Fibroblast of skin of right biceps (primary cell): Measurements from ENCODE around the gene WNK2.

Experiments used
- DNase-seq: peaks from one replicate; pipeline ENCODE4 v3.0.0-alpha.2; 2013

The WNK2 gene

DNA sequence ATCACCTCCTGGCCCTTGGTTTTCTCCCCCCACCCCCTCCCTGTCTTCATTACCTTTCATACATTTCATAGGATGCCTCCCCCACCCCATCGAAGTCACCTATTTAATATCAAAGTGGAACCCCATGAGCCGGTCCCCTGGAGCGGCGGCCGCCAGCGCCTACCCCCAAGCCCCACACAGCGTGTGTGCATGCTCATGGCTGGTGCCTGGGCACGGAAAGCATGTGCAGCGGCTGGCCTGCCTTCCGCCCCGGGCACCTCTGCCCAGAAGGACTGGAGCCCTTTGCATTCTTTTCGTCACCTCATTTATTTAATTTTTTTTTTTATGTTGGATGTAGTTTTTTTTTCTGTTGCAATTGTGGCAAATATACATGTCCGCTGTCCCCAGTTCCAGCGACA is 116.2 kb downstream of the WNK2 start:
- no peak for DNase-seq

DNA sequence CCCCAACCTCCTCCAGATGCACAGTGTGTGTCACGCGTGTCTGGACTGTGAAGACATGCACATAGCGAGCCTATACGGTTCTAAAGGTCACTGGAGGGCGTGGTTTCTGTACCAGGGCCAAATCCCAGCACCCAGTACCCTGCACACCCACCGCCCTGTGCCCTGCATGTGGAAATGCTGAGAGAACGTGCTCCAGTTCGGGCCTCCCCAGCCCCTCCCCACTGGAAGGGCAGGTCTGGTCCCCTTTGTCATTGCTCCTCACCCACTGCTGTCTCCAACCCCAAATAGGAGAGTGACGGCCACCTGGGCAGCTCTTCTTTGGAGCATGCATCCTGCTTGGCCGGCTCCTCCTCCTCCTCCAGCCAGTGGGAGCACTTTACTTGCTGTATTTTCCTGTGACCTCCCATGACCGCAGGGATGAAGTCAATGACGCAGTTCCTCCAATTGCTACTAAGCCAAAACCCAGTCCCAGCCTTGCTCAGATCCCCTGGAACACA is 116.7 kb downstream of the WNK2 start:
- no peak for DNase-seq

DNA sequence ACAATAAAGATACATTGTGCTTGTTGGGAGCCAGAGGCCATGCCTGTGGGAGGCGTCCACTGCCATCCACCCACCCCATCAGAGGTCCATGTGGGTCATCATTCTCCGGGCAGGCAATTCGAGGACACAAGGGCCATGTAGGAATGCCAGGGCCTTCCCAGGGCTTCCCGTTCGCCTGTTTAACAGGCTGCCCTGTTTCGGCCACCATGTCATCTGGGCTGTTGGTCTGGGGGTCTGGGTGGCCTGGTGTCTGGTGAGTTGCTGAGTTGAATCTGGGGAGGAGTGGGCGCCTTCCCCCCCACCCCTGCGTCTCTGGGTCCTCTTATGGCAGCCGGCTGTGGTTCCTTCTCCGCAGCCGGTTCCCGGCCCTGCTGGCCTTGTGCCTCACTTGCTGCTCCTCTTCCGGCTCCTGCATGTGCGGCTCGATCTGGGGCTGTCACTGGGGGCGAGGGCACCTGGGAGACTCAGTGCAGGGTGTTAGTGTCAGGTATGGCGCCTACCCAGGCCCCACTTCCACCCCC is 117.4 kb downstream of the WNK2 start:
- DNase-seq = no peak

DNA sequence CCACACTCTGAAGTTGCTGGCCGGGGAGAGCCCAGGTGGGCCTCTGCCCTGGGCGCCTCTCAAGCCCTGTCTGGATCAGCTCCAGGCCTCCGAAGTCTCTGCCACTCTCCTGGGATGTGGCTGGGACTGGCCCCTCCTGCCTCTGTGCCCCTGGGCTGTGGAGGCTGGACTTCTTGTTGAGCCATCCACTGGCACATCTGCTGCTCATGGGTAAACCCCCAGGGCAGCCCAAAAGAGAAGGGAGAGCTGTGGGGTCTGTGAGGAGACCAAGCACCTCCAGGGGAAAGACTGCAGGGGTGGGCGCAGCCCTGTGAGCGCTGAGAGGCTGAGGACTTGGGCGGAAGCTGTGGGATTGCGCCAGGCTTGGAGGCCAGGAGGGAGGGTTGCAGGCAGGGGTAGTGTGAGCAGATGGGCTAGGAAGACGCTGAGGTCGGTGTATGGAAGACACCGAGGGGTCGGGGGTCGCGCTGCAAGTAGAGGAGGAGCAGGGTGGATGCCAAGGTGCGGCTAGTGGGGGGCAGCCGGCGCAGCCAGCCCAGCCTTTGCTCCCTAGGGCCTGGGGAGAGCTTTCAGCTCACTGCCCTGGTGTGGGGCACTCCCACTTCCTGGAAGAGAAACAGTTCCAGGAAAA is 118.1 kb downstream of the WNK2 start:
- no peak for DNase-seq

DNA sequence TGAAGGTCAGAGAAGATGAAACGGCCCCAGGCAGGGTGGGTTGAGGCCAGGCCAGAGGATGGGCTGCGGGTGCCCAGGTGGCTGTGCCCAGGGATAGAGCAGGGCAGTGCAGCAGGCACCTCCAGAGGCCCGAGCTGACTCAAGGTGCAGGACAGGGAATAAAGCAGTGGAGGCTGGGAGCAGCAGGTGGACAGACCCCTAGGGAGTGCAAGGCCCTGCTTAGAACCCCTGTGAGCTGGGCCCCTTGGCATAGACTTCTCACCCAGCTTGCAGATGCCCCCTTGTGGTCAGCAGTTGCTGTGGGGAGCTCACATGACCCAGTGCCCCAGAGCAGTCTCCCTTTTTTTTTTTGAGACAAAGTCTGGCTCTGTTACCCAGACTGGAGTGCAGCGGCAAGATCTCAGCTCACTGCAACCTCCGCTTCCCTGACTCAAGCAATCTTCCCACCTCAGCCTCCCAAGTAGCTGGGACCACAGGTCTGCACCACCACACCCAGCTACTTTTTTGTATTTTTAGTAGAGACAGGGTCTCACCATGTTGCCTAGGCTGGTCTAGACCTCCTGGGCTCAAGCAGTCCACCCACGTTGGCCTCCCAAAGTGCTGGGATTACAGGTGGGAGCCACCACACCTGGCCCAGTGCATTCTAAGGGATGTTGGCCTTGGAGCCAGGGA is 118.8 kb downstream of the WNK2 start:
- DNase-seq = peak; percentile 38

DNA sequence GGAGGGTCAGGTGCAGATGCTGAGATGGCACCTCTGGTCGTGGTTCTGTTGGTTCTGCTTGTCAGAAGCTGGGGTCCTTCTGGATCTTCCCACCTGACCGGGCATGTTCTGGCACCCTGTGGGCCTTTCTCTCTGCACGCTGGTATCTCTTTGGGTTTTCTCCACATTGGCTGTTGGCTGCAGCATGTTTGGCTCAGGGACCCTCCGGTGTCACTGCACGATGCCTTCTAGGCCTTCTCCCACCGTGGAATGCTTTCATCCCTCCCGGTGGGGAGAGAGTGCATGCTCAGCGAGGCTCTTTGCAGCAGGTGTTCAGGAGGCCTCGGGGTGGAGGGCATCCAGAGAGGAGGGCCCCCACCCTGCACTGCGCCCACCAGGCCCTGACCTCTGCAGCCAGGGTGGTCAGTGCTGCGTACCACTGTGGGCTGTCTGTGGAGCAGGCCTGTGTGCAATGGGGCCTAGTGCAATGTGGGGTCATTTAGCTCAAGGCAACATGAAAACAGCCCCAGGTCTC is 119.4 kb downstream of the WNK2 start:
- DNase-seq = no peak

DNA sequence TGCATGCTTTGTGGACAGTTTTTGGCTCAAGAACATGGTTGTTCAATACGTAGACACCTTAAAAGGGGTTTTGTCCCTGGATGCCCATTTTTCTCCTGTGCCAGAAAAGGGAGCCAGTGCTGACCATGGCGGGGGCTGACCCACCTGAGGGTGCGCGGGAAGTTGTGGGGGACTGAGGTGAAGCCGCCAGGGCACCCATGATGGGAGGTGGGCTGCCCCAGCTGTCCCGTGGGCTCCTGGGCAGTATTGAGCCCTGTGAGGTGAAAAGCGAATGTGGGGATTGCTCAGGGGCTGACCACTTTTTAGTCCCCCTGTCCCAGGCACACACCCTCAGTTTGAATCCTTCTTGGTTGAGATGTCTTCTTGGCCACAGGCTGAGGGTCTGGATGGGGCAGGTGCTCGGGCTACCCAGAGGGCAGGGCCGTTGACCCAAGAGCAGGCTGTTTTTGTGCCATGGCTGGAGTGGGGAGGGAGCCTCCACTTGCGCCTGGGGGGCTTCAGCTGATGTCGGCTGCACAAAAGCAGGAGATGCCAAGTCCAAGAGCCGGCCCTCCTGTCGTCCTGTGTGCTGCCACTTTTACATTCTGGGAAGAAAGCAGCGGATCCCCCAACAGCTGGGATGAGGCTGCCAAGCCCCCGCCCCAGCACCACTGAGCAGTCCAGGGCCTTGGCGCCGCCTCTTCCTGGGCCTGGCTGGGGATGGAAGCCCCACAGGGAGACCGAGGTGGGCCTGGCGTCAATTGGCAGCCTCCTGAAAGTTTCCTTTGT is 120.1 kb downstream of the WNK2 start:
- no peak for DNase-seq

DNA sequence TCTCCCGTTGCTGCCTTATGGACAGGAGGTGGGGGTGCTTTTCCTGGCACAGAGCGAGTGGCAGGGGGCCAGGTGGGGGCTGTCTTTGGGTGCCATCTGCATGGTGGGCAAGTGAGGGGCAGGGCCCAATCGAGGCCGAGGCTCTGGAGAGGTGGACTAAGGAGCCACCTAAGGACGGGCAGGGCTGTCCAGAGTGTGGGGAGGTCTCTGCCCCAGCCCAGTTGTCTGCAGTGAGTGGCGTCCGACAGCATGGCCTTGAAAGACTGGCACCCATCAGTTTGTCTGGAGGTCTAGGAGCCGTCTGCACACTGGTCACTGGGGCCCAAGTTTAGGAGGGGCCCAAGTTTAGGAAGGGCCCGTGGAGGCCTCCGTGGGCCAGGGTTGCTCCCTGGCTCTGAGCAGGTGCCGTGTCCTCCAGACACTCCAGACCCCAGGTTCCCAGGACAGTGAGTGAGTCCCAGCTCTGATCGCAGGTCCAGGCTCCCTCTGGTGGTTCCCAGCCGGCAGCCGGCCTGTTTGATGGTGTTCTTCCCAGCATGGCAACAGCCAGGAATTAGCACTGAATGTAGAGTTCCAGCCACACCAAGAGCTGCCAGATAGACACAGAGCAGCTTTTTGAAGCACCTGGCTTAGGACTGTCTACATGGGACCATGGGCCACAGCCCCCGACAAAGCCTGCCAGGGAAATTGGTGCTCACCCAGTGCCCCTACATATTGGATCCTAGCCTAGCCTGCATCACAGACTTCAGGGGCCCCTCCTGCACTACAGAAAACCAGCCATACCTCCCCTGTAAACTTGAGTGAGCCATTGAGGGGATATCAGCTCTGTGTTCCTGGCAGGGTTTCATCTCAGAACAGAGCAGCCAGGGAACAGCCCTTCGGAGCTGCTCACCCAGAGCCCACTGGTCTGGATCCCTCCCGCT is 120.9 kb downstream of the WNK2 start:
- DNase-seq = peak; percentile 21

DNA sequence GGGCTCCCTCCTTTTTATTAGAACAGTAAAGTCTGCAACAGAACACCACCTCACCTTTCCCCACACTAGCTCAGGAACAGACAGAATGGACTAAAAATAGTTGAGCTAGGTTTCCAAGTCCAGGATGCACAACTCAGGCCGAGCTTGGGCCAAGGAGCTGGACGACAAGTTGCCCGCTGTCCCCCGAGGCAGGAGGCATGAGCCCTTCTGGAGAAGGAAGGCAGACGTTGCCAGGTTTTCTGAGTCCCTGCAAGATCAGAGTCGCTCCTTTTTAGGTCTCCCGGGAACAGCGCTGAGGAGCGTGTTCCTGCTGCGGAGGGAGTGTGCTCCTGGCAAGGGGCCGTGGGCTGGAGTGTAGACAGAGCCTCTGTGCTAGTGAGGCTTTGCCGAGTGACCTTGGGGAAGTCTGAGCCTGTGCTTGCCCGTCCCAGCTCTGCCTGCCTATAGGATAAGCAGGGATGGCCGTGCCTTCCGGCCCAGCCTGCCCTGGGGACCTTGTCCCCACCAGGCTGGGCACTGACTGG is 121.6 kb downstream of the WNK2 start:
- no peak for DNase-seq

DNA sequence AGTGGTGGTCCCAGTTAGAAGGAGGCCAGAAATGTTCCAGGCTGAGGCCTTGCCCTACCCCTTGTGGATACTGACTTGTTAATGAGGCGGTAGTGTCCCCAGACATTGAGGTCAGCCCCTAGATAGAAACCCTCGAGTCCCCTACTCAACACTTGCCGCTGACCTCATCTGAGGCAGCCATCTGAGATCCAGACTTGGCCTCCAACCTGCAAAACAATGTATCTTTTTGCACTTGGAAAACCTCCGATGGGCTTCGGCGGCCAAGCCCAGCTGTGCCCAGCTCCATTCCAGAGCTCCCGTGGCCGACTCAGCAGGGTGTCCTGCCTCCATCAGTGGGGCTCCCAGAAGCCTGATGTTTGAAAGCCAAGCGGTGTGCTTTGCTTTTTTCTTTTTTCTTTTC is 122.1 kb downstream of the WNK2 start:
- DNase-seq = no peak

DNA sequence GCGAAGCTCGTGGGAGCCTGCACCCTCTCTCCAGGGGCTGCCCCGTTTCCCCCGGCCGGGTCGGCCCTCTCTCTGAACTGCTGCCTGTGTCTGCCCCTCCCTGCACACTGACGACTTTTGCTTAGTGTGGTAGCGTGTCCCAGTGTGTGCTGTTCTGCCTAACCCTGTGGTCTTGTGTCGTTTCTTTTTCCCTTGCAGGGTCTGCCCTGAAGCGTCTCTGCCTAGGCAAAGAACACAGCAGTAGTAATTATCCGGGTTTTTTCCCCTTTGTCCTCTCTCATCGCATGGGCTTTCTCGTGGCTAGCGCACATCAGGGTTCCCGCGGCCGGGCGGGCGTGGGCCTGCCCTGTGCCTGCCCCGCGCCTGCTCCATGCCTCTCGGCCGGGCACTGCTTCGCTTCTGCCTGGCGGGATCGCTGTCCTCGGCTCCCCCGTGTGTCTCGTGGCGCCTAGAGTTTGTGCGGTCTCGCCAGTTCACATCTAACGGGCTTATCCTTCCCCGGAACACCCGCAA is 122.7 kb downstream of the WNK2 start:
- DNase-seq = no peak

DNA sequence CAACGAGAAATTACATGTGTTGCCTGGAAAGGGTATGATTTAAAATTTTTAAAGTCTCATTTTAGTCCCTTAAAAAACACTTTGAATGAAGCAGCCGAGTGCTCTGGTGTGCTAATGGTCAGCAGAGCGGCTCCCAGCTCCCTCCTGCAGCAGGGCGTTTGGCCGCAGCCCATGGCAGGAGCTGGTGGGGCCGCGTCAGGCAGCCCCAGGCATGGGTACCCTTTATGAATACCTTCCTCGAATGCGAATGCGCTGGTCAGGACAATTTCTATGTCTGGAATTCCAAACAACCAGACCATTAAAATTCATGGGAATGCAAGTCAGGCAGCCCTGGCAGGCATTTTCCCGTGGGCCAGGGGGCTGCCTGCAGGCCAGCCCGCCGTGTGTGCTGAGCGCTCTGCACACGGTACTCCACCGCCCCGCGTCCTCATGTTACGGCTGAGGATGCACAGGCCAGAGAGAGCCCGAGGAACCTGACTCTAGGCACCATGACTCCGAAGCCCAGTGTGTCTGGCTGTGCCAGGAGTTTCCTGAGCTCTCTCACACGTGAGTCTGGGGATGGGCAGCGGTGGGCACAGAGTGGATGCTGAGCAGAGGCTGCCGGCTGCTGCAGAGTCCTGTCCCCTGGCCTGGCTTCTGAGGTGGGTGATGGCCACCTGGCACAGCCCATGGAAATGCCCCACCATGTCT is 123.7 kb downstream of the WNK2 start:
- DNase-seq = no peak

DNA sequence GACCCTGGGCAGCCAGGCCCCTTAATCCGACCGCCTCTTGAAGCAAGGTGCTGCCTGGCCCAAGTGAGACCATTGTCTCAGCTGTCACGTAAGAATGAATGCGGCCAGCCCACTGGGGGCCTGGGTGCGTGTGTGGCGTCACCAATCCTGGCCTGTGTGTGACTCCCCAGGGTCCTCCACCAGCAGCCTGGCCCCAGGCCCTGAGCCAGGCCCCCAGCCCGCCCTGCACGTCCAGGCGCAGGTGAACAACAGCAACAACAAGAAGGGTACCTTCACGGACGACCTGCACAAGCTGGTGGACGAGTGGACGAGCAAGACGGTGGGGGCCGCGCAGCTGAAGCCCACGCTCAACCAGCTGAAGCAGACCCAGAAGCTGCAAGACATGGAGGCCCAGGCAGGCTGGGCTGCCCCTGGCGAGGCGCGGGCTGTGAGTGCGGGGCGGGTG is 124.2 kb downstream of the WNK2 start:
- DNase-seq = no peak

DNA sequence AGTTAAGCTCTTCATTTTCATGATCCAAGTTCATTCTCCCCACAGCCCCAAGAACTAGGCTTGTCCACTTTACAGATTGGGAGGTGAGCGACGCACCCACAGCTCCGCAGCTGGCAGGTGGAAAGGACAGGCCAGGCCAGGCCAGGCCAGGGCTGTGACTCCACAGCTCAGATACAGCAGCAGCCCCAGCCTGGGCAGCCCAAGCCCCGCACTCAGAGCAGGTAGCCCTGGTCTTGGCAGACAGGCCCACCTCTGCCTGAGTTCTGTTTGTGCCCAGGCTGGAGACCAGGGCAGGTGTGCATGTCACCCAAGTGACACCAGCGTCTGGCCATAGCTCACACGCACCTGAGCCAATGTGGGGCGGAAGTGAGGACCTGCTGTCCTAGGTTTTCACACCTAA is 124.7 kb downstream of the WNK2 start:
- no peak for DNase-seq

DNA sequence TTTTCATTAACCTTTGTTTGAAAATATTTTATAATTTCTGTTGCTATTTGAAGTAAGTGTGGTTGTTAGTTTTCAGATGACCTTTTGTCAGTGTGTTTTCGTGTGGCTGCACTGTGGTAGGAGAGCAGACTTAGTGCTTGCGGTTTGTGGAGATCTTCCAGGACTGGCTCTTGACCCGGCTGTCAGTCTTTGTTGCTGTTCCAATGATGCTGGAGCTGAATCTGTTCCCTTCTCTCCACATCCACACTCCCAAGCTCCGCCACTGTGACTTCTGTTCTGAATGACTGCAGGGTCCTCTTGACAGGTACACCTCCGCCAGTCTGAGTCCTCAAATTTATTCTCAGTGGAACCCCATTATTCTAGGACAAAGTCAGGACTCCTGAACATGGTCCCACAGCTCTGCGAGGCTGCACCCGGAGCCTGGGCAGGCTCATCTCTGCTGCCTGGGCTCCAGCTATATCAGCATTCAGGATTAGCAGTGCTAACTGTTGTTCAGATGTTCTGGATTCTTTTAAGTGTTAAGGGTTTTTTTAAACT is 126.0 kb downstream of the WNK2 start:
- DNase-seq = no peak

DNA sequence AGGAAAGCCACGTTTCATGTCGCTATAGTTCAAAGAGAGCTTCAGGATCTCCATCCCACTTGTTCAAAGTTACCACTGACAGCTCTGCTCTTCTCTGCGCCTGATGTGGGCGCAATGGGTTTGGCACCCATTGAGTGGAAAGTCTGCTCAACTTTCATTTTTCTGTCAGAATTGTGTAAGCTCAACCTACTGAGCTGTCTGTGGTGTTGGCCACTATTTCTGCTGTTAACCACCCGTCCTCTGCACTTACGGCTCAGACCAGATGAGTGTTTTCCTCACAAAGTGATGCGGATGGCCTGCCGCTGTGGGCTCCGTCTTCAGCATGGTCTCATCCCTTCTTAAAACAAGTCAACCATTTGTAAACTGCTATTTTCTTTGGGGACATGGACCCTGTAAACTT is 131.2 kb downstream of the WNK2 start:
- no peak for DNase-seq

DNA sequence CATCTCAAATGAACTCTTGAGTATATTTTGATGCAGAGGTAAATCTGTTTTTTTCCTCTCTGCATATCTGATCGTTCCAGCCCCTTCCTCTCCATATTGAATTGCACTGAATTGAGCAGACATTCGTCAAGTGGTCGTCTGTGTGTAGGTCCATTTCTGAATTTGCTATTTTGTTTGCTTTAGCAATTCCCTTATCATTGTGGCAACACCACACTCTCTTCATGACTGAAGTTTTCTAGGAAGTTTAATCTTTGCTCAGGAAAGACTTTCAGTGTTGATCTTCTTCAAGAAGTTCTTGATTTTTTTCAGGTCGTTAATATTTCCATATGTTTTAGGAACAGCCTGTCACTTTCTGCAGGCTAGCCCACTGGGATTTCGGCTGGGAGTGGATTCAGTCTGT is 132.0 kb downstream of the WNK2 start:
- no peak for DNase-seq

DNA sequence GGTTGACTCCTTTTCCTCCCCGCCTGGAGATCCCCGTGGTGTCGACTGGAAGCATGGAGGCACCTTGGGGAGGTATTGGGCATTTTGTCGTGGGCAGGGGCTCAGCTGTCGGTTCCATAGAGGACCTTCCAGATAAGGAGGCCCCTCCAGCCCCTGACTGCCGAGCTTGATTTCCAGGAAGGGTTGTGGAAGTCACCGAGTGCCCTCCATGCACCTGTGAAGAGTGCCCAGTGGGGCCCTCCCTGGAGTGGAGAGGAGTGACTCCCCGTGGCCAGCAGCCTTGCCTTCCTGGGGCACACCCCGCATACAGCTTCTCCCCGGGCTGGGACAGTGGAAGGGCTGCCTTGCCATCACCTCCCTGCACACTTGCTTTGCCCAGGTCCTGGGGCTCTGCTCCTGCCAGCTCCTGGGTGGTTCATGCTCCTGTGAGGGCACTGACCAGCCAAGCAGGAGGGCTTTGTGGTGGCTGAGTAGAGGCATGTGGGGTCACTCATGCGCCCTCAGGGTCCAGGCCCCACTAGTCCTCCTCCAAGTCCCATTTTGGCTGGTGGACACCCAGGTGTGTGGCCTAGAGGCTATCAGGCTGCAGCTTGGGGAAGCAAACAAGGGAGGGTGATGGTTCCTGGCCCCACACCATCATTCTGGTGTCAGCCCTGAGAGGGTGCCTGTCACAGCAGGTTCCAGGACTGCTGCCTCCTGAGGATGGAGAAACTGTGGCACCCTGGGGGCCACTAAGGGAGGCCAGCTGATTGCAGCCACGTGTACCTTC is 133.0 kb downstream of the WNK2 start:
- DNase-seq = no peak

DNA sequence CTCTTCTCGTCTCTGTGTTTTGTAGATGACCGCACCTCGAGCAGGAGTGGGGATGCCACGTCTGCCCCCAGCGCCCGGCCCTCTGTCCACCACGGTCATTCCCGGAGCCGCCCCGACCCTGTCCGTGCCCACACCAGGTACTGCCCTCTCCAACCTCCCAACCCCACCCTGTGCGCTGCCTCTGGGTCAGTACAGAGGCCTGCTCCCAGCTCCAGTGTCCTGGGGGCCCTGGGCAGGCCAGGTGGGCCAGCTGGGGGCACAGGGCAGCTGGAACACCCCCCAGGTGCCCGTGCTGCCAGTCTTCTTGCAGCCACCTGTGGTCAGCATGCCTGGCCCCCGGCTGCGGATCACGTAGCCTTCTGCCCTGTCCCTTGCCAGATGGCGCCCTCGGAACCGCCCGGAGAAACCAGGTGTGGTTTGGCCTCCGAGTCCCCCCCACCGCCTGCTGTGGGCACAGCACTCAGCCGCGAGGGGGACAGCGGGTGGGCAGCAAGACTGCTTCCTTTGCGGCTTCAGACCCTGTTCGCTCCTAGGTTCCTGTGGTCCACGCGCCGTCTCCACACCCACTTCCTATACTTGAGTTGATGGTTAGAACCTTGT is 133.7 kb downstream of the WNK2 start:
- no peak for DNase-seq

DNA sequence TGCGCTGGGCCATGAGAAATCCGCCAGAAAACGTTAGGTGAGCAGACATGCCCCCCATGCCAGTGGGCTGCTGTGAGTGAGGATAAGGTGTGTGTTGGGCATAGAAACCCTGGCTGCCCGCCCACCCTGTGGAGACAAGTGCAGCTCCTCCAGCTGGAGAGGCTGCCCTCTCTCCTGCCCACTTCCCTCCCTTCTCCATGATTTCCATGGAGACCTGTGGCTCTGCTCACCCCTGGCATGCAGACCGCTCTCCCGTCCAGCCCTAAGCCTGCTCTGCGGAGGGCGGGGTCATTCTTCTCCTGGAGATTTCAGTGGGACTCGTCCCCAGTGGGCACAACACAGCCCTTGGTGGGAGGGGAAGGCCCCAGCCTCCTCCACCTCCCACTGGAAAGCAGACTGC is 134.5 kb downstream of the WNK2 start:
- DNase-seq = no peak
